Mesendoderm (in vitro differentiated cells): ENCODE data around the gene FANCE.

Experiments used
- DNase-seq: peaks from one replicate; pipeline ENCODE4 v3.0.0; 2013
- H2AK5ac ChIP-seq: 2 replicates; pipeline ENCODE4 v1.6.1; 2013; ENCODE audit warnings: low read length, inconsistent platforms
- H2BK120ac ChIP-seq: 2 replicates; pipeline ENCODE4 v1.6.1; 2013; ENCODE audit warnings: low read depth, mild to moderate bottlenecking, low read length, moderate library complexity, mixed read lengths
- H2BK15ac ChIP-seq: replicated peaks from 2 replicates; pipeline ENCODE4 v1.6.1; 2013; ENCODE audit warnings: low read depth, mild to moderate bottlenecking, moderate library complexity
- H2BK5ac ChIP-seq: 2 replicates; pipeline ENCODE4 v1.6.1; 2013; ENCODE audit warnings: low read length, inconsistent platforms
- H3K18ac ChIP-seq: 2 replicates; pipeline ENCODE4 v1.6.1; 2013; ENCODE audit warnings: mild to moderate bottlenecking, low read length, mixed read lengths
- H3K23ac ChIP-seq: one replicate; pipeline ENCODE4 v1.6.1; 2013; ENCODE audit warnings: low read length
- H3K27ac ChIP-seq: 2 replicates; pipeline ENCODE4 v1.5.1; 2013; ENCODE audit warnings: low read depth, mild to moderate bottlenecking, inconsistent platforms, low read length, moderate library complexity
- H3K27me3 ChIP-seq: 2 replicates; pipeline ENCODE4 v1.6.1; 2013; ENCODE audit warnings: low read length, control low read depth, mild to moderate bottlenecking, inconsistent platforms; ENCODE audit not compliant: insufficient read depth, poor library complexity
- H3K36me3 ChIP-seq: 2 replicates; pipeline ENCODE4 v1.6.1; 2013; ENCODE audit warnings: low read length, inconsistent platforms; ENCODE audit not compliant: control insufficient read depth, insufficient read depth
- H3K4ac ChIP-seq: one replicate; pipeline ENCODE4 v1.6.1; 2013; ENCODE audit warnings: low read depth, mild to moderate bottlenecking, low read length, moderate library complexity
- H3K4me1 ChIP-seq: 2 replicates; pipeline ENCODE4 v1.6.1; 2013; ENCODE audit warnings: low read depth, low read length, inconsistent platforms; ENCODE audit not compliant: control insufficient read depth
- H3K4me2 ChIP-seq: 2 replicates; pipeline ENCODE4 v1.6.1; 2013; ENCODE audit warnings: low read length
- H3K4me3 ChIP-seq: 2 replicates; pipeline ENCODE4 v1.5.1; 2013; ENCODE audit warnings: mild to moderate bottlenecking, low read length
- H3K56ac ChIP-seq: one replicate; pipeline ENCODE4 v1.6.1; 2013; ENCODE audit warnings: low read length
- H3K79me1 ChIP-seq: 2 replicates; pipeline ENCODE4 v1.6.1; 2013; ENCODE audit warnings: low read length, inconsistent platforms
- H3K79me2 ChIP-seq: 2 replicates; pipeline ENCODE4 v1.6.1; 2013; ENCODE audit warnings: mild to moderate bottlenecking, low read length; ENCODE audit not compliant: control insufficient read depth, insufficient read depth
- H3K9ac ChIP-seq: 2 replicates; pipeline ENCODE4 v1.6.1; 2013; ENCODE audit warnings: low read length, inconsistent platforms
- H4K5ac ChIP-seq: one replicate; pipeline ENCODE4 v1.6.1; 2013; ENCODE audit warnings: low read length
- H4K8ac ChIP-seq: one replicate; pipeline ENCODE4 v1.6.1; 2013; ENCODE audit warnings: low read depth, mild to moderate bottlenecking, control low read depth, low read length, moderate library complexity
- WGBS: extraction: QIAGEN DNeasy Blood & Tissue Kit; methylation state at CpG from one replicate; pipeline ENCODE4 v1.1.7; 2013; ENCODE audit warnings: low lambda C conversion rate, missing lambda C conversion rate; ENCODE audit not compliant: insufficient coverage; ENCODE audit errors: extremely low coverage; 5-methylcytosine and 5-hydroxymethylcytosine counted together

The FANCE gene

DNA sequence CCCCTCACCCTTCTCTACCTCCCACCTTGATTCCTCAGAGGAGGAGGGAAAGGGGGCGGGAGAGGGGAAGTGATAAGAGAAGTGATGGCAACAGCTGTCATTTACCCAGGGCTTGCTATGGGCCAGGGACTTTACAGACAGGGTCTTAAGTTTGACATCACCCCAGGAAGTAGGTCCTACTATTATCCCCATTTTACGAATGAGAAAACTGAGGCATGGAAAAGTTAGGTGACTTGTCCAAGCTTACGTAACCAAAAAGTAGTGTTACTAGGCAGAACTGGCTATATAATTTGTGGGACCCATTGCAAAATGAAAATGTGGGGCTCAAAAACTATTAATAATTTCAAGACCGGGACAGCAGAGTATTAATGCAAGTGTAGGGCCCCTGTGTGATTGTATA lies 10.5 kb upstream of the FANCE start:
- no peak overlapping the region for H3K23ac ChIP-seq
- no peak overlapping the region for H3K18ac ChIP-seq
- no peak overlapping the region for H3K9ac ChIP-seq
- H3K4me3 ChIP-seq = no peak overlapping the region
- no CpG with 5 or more reads among the region's 4 CpGs for WGBS
- DNase-seq = no peak
- H2BK120ac ChIP-seq = no peak overlapping the region
- H3K27me3 ChIP-seq = no peaks in the 10 kb centered on the region
- no peak overlapping the region for H2AK5ac ChIP-seq
- no peak overlapping the region for H3K4ac ChIP-seq
- H3K27ac ChIP-seq = no peak overlapping the region
- H3K79me2 ChIP-seq = no peaks in the 10 kb centered on the region
- H3K79me1 ChIP-seq = no peaks in the 10 kb centered on the region
- H3K4me2 ChIP-seq = no peak overlapping the region
- no peak overlapping the region for H3K56ac ChIP-seq
- no peak overlapping the region for H4K8ac ChIP-seq
- H4K5ac ChIP-seq = no peak overlapping the region
- H2BK5ac ChIP-seq = no peak overlapping the region
- no peaks in the 10 kb centered on the region for H3K4me1 ChIP-seq
- H2BK15ac ChIP-seq = no peak overlapping the region
- H3K36me3 ChIP-seq = no peaks in the 10 kb centered on the region

DNA sequence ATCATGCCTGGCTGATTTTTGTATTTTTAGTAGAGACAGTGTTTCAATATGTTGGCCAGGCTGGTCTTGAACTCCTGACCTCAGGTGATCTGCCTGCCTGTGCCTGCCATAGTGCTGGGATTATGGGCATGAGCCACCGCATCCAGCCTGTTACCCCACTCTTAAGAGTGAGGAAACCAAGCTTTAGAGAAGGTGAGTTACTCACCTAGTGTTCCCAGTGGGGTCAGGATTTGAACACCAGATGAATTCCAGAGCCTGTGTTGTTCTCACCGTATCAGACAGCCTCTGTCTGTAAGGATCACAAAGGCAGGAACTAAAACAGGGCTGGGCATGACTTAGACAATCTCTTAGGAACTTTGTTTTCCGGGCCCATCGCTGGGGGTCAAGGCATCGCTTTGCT lies 9.4 kb upstream of the FANCE start:
- H3K23ac ChIP-seq = no peak overlapping the region
- H2BK5ac ChIP-seq = no peak overlapping the region
- no peaks in the 10 kb centered on the region for H3K36me3 ChIP-seq
- no peak for DNase-seq
- no peak overlapping the region for H4K5ac ChIP-seq
- H3K4me1 ChIP-seq = no peaks in the 10 kb centered on the region
- no peak overlapping the region for H3K18ac ChIP-seq
- no peak overlapping the region for H2BK15ac ChIP-seq
- H3K4ac ChIP-seq = no peak overlapping the region
- no peak overlapping the region for H2AK5ac ChIP-seq
- H3K79me2 ChIP-seq = no peaks in the 10 kb centered on the region
- H4K8ac ChIP-seq = no peak overlapping the region
- no peak overlapping the region for H3K27ac ChIP-seq
- no peak overlapping the region for H3K9ac ChIP-seq
- no peak overlapping the region for H3K4me2 ChIP-seq
- no peak overlapping the region for H2BK120ac ChIP-seq
- H3K79me1 ChIP-seq = no peaks in the 10 kb centered on the region
- no CpG with 5 or more reads among the region's 5 CpGs for WGBS
- no peak overlapping the region for H3K4me3 ChIP-seq
- no peak overlapping the region for H3K56ac ChIP-seq
- H3K27me3 ChIP-seq = no peaks in the 10 kb centered on the region

DNA sequence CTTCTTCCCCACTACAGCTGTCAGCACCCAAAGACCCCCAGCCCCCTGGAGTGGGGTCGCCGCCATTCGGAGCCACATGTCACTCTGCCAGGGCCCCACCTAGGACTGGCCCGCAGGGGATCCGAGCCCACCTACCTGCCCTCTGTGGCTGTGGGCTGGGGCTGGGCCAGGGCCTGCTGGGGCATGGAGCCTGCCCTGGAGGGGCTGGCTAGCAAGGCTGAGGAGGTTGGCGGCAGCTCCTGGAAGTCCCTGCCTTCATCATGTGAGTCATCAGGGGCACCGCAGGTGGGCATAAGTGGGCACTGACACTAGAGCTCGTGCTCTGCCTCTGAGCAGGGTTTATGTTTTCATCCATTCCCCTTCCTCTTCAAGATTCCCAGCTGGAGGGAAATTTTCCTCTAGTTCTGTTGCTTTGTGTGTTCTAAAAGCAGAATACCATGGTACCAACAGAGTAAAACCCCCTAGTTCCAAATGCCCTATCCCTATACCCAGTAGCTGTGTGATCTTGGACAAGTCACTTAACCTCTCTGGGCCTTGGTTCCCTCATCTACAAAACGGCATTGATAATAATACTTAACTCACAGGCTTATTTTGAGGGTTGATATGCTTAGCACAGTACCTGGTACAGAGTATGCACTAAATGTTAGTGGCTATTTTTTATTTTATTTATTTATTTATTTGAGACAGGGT lies 8.7 kb upstream of the FANCE start:
- WGBS = no CpG with 5 or more reads among the region's 9 CpGs
- Histone ChIP-seq H3K4me1 (no peaks in the 10 kb centered on the region), H2BK15ac (no peak overlapping the region), H3K79me1 (no peaks in the 10 kb centered on the region), H3K27ac (no peak overlapping the region), H3K79me2 (no peaks in the 10 kb centered on the region), H3K36me3 (no peaks in the 10 kb centered on the region), H2AK5ac (no peak overlapping the region), H3K4ac (no peak overlapping the region), H2BK5ac (no peak overlapping the region), H3K4me2 (no peak overlapping the region), H3K56ac (no peak overlapping the region), H3K4me3 (no peak overlapping the region), H4K8ac (no peak overlapping the region), H3K9ac (no peak overlapping the region), H2BK120ac (no peak overlapping the region), H3K23ac (no peak overlapping the region), H3K18ac (no peak overlapping the region), H3K27me3 (no peaks in the 10 kb centered on the region), H4K5ac (no peak overlapping the region)
- DNase-seq = no peak

DNA sequence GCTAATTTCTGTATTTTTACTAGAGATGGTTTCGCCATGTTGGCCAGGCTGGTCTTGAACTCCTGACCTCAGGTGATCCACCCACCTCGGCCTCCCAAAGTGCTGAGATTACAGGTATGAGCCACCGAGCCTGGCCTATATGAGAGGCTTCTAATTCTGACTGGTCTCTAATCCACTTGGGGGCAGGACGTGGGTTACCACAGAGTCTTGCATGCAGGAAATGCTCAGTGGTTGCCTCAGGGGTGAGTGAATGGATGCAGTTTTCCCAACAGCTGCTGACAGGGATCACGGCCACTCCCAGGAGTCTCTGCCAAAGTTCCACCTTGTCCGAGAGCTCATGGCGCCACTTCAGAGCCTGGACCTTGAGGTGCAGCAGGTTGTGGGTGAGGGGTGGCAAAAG lies 6.4 kb upstream of the FANCE start:
- H4K8ac ChIP-seq = no peak overlapping the region
- no peak for DNase-seq
- H3K4me3 ChIP-seq = no peak overlapping the region
- H3K23ac ChIP-seq = no peak overlapping the region
- H3K18ac ChIP-seq = no peak overlapping the region
- WGBS = no CpG with 5 or more reads among the region's 7 CpGs
- H3K27me3 ChIP-seq = no peaks in the 10 kb centered on the region
- no peaks in the 10 kb centered on the region for H3K79me2 ChIP-seq
- no peak overlapping the region for H3K4ac ChIP-seq
- no peaks in the 10 kb centered on the region for H3K4me1 ChIP-seq
- no peak overlapping the region for H4K5ac ChIP-seq
- H3K56ac ChIP-seq = no peak overlapping the region
- no peak overlapping the region for H2AK5ac ChIP-seq
- no peak overlapping the region for H2BK120ac ChIP-seq
- H3K9ac ChIP-seq = no peak overlapping the region
- no peak overlapping the region for H2BK15ac ChIP-seq
- no peak overlapping the region for H2BK5ac ChIP-seq
- no peak overlapping the region for H3K27ac ChIP-seq
- no peak overlapping the region for H3K4me2 ChIP-seq
- no peaks in the 10 kb centered on the region for H3K36me3 ChIP-seq
- no peaks in the 10 kb centered on the region for H3K79me1 ChIP-seq

DNA sequence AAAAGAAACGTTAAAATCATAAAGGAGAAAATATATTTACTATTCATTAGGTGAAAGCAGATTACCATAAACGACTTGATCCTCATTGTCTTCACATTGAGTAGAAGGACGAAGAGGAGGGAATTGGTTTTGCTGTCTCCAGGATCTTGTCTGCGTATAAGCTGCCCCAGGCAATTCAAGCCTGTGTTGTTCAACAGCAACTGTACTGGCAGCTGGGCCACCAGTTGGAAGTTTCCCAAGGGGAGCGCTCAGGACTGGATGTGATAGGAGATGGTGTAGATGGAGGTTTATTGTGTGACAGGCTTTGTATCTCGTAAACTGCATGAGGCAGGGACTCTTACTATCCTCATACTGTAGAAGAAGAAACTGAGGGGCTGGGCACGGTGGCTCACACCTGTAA lies 3.9 kb upstream of the FANCE start:
- H2BK5ac ChIP-seq = no peak overlapping the region
- no peak overlapping the region for H3K9ac ChIP-seq
- H4K5ac ChIP-seq = no peak overlapping the region
- H3K79me2 ChIP-seq = no peaks in the 10 kb centered on the region
- H3K79me1 ChIP-seq = no peaks in the 10 kb centered on the region
- WGBS = no CpG with 5 or more reads among the region's 7 CpGs
- H3K4me3 ChIP-seq = no peak overlapping the region
- DNase-seq = no peak
- H2BK15ac ChIP-seq = no peak overlapping the region
- H2AK5ac ChIP-seq = no peak overlapping the region
- no peak overlapping the region for H3K23ac ChIP-seq
- no peaks in the 10 kb centered on the region for H3K27me3 ChIP-seq
- H3K4me1 ChIP-seq = peaks cover 2% of the 10 kb centered on the region
- no peak overlapping the region for H3K4ac ChIP-seq
- H3K18ac ChIP-seq = no peak overlapping the region
- no peak overlapping the region for H2BK120ac ChIP-seq
- H4K8ac ChIP-seq = no peak overlapping the region
- H3K27ac ChIP-seq = no peak overlapping the region
- H3K36me3 ChIP-seq = no peaks in the 10 kb centered on the region
- H3K4me2 ChIP-seq = no peak overlapping the region
- H3K56ac ChIP-seq = no peak overlapping the region

DNA sequence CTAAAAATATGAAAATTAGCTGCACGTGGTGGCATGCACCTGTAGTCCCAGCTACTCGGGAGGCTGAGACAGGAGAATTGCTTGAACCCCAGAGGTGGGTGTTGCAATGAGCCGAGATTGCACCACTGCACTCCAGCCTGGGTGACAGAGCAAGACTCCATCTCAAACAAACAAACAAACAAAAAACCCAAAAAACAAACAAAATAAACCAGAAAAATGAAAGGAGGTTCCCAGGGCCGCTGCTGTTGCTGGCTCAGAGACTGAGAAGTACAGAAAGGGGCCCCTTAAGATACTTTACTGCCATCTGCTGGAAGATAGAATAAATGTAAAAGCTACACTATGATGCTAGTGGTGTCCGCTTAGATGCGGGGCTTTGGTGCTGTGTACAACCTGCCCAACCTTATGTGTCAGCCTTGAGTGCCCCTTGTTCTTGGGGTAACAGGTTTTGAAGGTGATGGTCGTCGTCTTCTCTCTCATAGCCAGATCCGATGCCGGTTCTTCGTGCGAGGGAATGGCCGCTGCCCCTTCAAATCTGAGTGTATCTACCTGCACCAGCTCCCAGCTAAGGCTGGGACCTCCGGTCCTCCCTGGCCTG lies 2.8 kb upstream of the FANCE start:
- WGBS = no CpG with 5 or more reads among the region's 14 CpGs
- Histone ChIP-seq H3K4me2 (no peak overlapping the region), H3K4ac (no peak overlapping the region), H3K4me1 (peaks cover 2% of the 10 kb centered on the region), H3K36me3 (no peaks in the 10 kb centered on the region), H3K27me3 (no peaks in the 10 kb centered on the region), H3K79me1 (peaks cover 1% of the 10 kb centered on the region), H3K18ac (no peak overlapping the region), H2BK120ac (no peak overlapping the region), H2AK5ac (no peak overlapping the region), H3K4me3 (no peak overlapping the region), H3K56ac (no peak overlapping the region), H3K23ac (no peak overlapping the region), H3K27ac (no peak overlapping the region), H4K5ac (no peak overlapping the region), H2BK15ac (no peak overlapping the region), H4K8ac (no peak overlapping the region), H3K79me2 (no peaks in the 10 kb centered on the region), H2BK5ac (no peak overlapping the region), H3K9ac (no peak overlapping the region)
- DNase-seq = peak; percentile 76
